Endothelial cell of umbilical vein (primary cell): ENCODE data around the gene MRGPRD. TPM values are rescaled to one million over a fixed set of nuclear protein-coding genes. Genes with fewer than 3 reads are reported as not detected.

ENCODE experiments used
- BruUV-seq: library from RNA; stranded (reverse); fragments of 400-500 nt; replicated peaks from 2 replicates; lab custom pipeline; 2021; lab: Mats Ljungman, UMichigan
- CTCF ChIA-PET: fragments of 300-600, 350-600 bp; sonication (Branson Sonifier 250); formaldehyde crosslinking; loops from one replicate; lab custom pipeline; 2021; ENCODE audit warnings: antibody characterized with exemption, inconsistent platforms; lab: Charles Lee
- POLR2A ChIA-PET: fragments of 300-600, 350-600 bp; sonication (Branson Sonifier 250); formaldehyde crosslinking; loops from one replicate; lab custom pipeline; 2021; ENCODE audit warnings: antibody characterized with exemption, inconsistent platforms; lab: Charles Lee
- DNase-seq: peaks from one replicate; pipeline ENCODE4 v3.0.0-alpha.2; 2011; ENCODE audit warnings: low read depth, low spot score
- FAIRE-seq: peaks from 2 replicates; lab custom pipeline; 2011; peaks lifted over from hg19 to GRCh38; lab: Jason Lieb, UNC
- H2AFZ ChIP-seq: 2 replicates; pipeline ENCODE4 v1.6.0; 2012; ENCODE audit warnings: low read depth, low read length, control low read depth, inconsistent platforms
- H3K27ac ChIP-seq: 2 replicates; pipeline ENCODE4 v1.5.1; 2011; ENCODE audit warnings: low read depth, mild to moderate bottlenecking, control low read depth, low read length, moderate library complexity; ENCODE audit not compliant: insufficient read depth
- H3K27me3 ChIP-seq, 2 experiments: 2 replicates each; pipeline versions ENCODE4 v1.6.0 to v1.6.1; 2011; ENCODE audit warnings: low read length in 2 of 2, mixed read lengths in 1 of 2; ENCODE audit not compliant: control insufficient read depth in 2 of 2, insufficient read depth in 2 of 2
- H3K36me3 ChIP-seq, 2 experiments: 2 replicates in 1 of 2; 3 replicates in 1 of 2; pipeline ENCODE4 v1.5.1; 2011; ENCODE audit warnings: low read length in 2 of 2, mild to moderate bottlenecking in 1 of 2, moderate library complexity in 1 of 2; ENCODE audit not compliant: control insufficient read depth in 2 of 2, insufficient read depth in 2 of 2; ENCODE audit errors: extremely low read depth in 1 of 2
- H3K4me1 ChIP-seq: 3 replicates; pipeline ENCODE4 v1.5.1; 2011; ENCODE audit warnings: mild to moderate bottlenecking, low read length; ENCODE audit not compliant: control insufficient read depth, insufficient read depth; ENCODE audit errors: extremely low read depth
- H3K4me2 ChIP-seq: 2 replicates; pipeline ENCODE4 v1.6.1; 2011; ENCODE audit warnings: low read length, control low read depth, mixed read lengths; ENCODE audit not compliant: insufficient read depth
- H3K4me3 ChIP-seq, 3 experiments: fragments of 200-600 bp in 1 of 3; sonication (generic), shearing (Covaris generic) in 1 of 3; replicated peaks in 1 of 3; 2 replicates each; pipeline ENCODE4 v1.5.1; 2011 to 2016; ENCODE audit warnings: control low read depth in 3 of 3, low read length in 3 of 3, mild to moderate bottlenecking in 2 of 3, inconsistent platforms in 1 of 3, low read depth in 1 of 3, moderate library complexity in 1 of 3; ENCODE audit not compliant: insufficient read depth in 1 of 3
- H3K79me2 ChIP-seq: 2 replicates; pipeline ENCODE4 v1.6.0; 2012; ENCODE audit warnings: low read length, inconsistent platforms; ENCODE audit not compliant: control insufficient read depth, insufficient read depth
- H3K9ac ChIP-seq: replicated peaks from 2 replicates; pipeline ENCODE3; 2011; ENCODE audit warnings: low read length, control low read depth; ENCODE audit not compliant: insufficient read depth; ENCODE audit errors: extremely low read depth
- H3K9me1 ChIP-seq: replicated peaks from 3 replicates; pipeline ENCODE4 v1.6.0; 2011; ENCODE audit warnings: mild to moderate bottlenecking, low read length; ENCODE audit not compliant: control insufficient read depth, insufficient read depth; ENCODE audit errors: extremely low read depth
- H3K9me3 ChIP-seq: replicated peaks from 2 replicates; pipeline ENCODE4 v1.5.1; 2012; ENCODE audit warnings: low read length, inconsistent platforms; ENCODE audit not compliant: control insufficient read depth, insufficient read depth
- H4K20me1 ChIP-seq: replicated peaks from 2 replicates; pipeline ENCODE3; 2011; ENCODE audit warnings: mild to moderate bottlenecking, low read length; ENCODE audit not compliant: control insufficient read depth, insufficient read depth; ENCODE audit errors: extremely low read depth
- CTCF ChIP-seq, 2 donors: IDR thresholded peaks; 1 replicate in 1 of 2; 2 replicates in 1 of 2; pipeline ENCODE4 v1.5.1; 2011; ENCODE audit warnings: low read length in 2 of 2, mild to moderate bottlenecking in 2 of 2, moderate library complexity in 2 of 2, control low read depth in 1 of 2, inconsistent platforms in 1 of 2, low read depth in 1 of 2; ENCODE audit not compliant: insufficient read depth in 1 of 2; ENCODE audit errors: extremely low read depth in 1 of 2
- EZH2 ChIP-seq: IDR thresholded peaks from 2 replicates; pipeline ENCODE4 v1.6.1; 2012; ENCODE audit warnings: borderline replicate concordance, low read depth, mild to moderate bottlenecking, moderate library complexity, low read length, inconsistent platforms; ENCODE audit not compliant: severe bottlenecking
- FOS ChIP-seq: IDR thresholded peaks from 2 replicates; pipeline ENCODE4 v1.6.1; 2011; ENCODE audit warnings: mild to moderate bottlenecking, low read length, moderate library complexity, borderline replicate concordance; ENCODE audit not compliant: insufficient read depth
- GATA2 ChIP-seq: IDR thresholded peaks from 2 replicates; pipeline ENCODE4 v1.7.0; 2011; ENCODE audit warnings: low read depth, mild to moderate bottlenecking, moderate library complexity, mixed read lengths, low read length; ENCODE audit not compliant: insufficient read length, insufficient read depth
- JUN ChIP-seq: IDR thresholded peaks from 2 replicates; pipeline ENCODE4 v1.6.1; 2011; ENCODE audit warnings: borderline replicate concordance, low read depth; ENCODE audit not compliant: insufficient read length, insufficient read depth
- MYC ChIP-seq: IDR thresholded peaks from one replicate; pipeline ENCODE4 v1.6.1; 2011; ENCODE audit warnings: mild to moderate bottlenecking, low read depth, low read length
- POLR2A ChIP-seq: IDR thresholded peaks from 2 replicates; pipeline ENCODE4 v1.6.1; 2012; ENCODE audit warnings: low read depth, mild to moderate bottlenecking, control low read depth, low read length
- POLR2AphosphoS5 ChIP-seq: IDR thresholded peaks from 2 replicates; pipeline ENCODE4 v1.6.1; 2012; ENCODE audit warnings: low read depth, mild to moderate bottlenecking, control low read depth, low read length, moderate library complexity; ENCODE audit not compliant: insufficient read depth
- dilution Hi-C: fragments of 300-500 bp; cut with MboI; formaldehyde crosslinking; loops from one replicate; pipeline ENCODE4 v1.15.0; 2019; ENCODE audit warnings: low sequenced_read_pairs; ENCODE audit not compliant: extremely low pct_ligation_motif_present
- intact Hi-C: fragments of 100-400 bp; cut with micrococcal nuclease; formaldehyde crosslinking; loops from one replicate; pipeline ENCODE4 v1.10.0; 2022
- polyA plus RNA-seq, 4 experiments: library from polyadenylated mRNA; depleted of rRNA in 3 of 4; stranded (reverse) in 3 of 4; unstranded in 1 of 4; fragments of >200 nt; gene quantifications; 2 replicates each; pipeline versions ENCODE4 v1.2.1 to v1.2.3, GENCODE V29; 2011 to 2012; ENCODE audit warnings: missing spikeins in 1 of 4
- total RNA-seq: library from RNA; stranded (reverse); gene quantifications from 2 replicates; pipeline ENCODE4 v1.2.3, GENCODE V29; 2021
- TF ChIP-seq, protein P1 (sequence below): IDR thresholded peaks from 2 replicates; pipeline ENCODE4 v1.6.1; 2011; ENCODE audit not compliant: insufficient read depth, insufficient read length

The MRGPRD gene
- total and polyA plus RNA-seq, 2 donors (not counting 3 experiments of a cell fraction or from before 2014, with no cell fraction given): not detected

- peaks cover 8% of the 10 kb centered on the region for H3K4me1 ChIP-seq
- no peak overlapping the region for H3K27ac ChIP-seq
- no TSS peak for BruUV-seq
- no peak overlapping the region for H3K9ac ChIP-seq
- intact Hi-C loops (loop anchor here (5.0 kb wide), 1 partner anchor 129 kb away; no protein-coding TSS in a partner anchor), dilution Hi-C loops (no loop called here)
- POLR2A ChIA-PET: no interaction called here
- H4K20me1 ChIP-seq: no peaks in the 10 kb centered on the region
- no peak overlapping the region for H3K4me3 ChIP-seq
- H3K27me3 ChIP-seq: no peaks in the 10 kb centered on the region
- no peak overlapping the region for H2AFZ ChIP-seq
- no peaks in the 10 kb centered on the region for H3K9me1 ChIP-seq
- no peaks in the 10 kb centered on the region for H3K9me3 ChIP-seq
- H3K4me2 ChIP-seq: no peak overlapping the region
- CTCF ChIA-PET: interaction anchor here (1.1 to 1.6 kb wide), 3 partner anchors 9 to 55 kb away, joined by 3 to 5 read pairs (median 4); partner anchors contain the start of gene MRGPRF
- DNase-seq (no peak), FAIRE-seq (no peak)
- H3K36me3 ChIP-seq: no peaks in the 10 kb centered on the region
- TF ChIP-seq MYC: no peak
- no peak for TF ChIP-seq JUN
- TF ChIP-seq, protein P1, sequence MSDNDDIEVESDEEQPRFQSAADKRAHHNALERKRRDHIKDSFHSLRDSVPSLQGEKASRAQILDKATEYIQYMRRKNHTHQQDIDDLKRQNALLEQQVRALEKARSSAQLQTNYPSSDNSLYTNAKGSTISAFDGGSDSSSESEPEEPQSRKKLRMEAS: no peak
- TF ChIP-seq GATA2: no peak
- TF ChIP-seq FOS: no peak
- no peak for TF ChIP-seq EZH2
- no peak for TF ChIP-seq POLR2A
- TF ChIP-seq CTCF (IDR thresholded peaks at IDR 0.05; ENCODE audit: extremely low read depth in 1 of 2, insufficient read depth in 1 of 2, low read depth in 1 of 2, low read length in 2 of 2): no peak
- TF ChIP-seq POLR2AphosphoS5: no peak
- H3K79me2 ChIP-seq: no peaks in the 10 kb centered on the region
These were observed 22.6 kb downstream of the MRGPRD start for GRCh38 chr11:68958211-68958610.
